IPS-20b (cell line): Measurements from ENCODE around the gene MEAF6.

Experiments
- H3K27ac ChIP-seq: one replicate; pipeline ENCODE4 v1.5.1; 2013; ENCODE audit warnings: low read length
- H3K27me3 ChIP-seq: 2 replicates; pipeline ENCODE4 v1.6.1; 2013; ENCODE audit warnings: mild to moderate bottlenecking, low read length, inconsistent platforms; ENCODE audit not compliant: insufficient read depth
- H3K36me3 ChIP-seq: 2 replicates; pipeline ENCODE4 v1.6.1; 2013; ENCODE audit warnings: low read depth, mild to moderate bottlenecking, inconsistent platforms, low read length, moderate library complexity; ENCODE audit not compliant: insufficient read depth
- H3K4me1 ChIP-seq: 2 replicates; pipeline ENCODE4 v1.6.1; 2013; ENCODE audit warnings: mild to moderate bottlenecking, control low read depth, inconsistent platforms, low read length, moderate library complexity; ENCODE audit not compliant: insufficient read depth
- H3K4me3 ChIP-seq: 2 replicates; pipeline ENCODE4 v1.5.1; 2013; ENCODE audit warnings: mild to moderate bottlenecking, low read length, inconsistent platforms
- H3K9ac ChIP-seq: 2 replicates; pipeline ENCODE4 v1.6.1; 2013; ENCODE audit warnings: low read depth, mild to moderate bottlenecking, inconsistent platforms, low read length, moderate library complexity
- H3K9me3 ChIP-seq: 2 replicates; pipeline ENCODE4 v1.6.1; 2013; ENCODE audit warnings: mild to moderate bottlenecking, low read depth, low read length, inconsistent platforms; ENCODE audit not compliant: insufficient read depth

The MEAF6 gene

DNA sequence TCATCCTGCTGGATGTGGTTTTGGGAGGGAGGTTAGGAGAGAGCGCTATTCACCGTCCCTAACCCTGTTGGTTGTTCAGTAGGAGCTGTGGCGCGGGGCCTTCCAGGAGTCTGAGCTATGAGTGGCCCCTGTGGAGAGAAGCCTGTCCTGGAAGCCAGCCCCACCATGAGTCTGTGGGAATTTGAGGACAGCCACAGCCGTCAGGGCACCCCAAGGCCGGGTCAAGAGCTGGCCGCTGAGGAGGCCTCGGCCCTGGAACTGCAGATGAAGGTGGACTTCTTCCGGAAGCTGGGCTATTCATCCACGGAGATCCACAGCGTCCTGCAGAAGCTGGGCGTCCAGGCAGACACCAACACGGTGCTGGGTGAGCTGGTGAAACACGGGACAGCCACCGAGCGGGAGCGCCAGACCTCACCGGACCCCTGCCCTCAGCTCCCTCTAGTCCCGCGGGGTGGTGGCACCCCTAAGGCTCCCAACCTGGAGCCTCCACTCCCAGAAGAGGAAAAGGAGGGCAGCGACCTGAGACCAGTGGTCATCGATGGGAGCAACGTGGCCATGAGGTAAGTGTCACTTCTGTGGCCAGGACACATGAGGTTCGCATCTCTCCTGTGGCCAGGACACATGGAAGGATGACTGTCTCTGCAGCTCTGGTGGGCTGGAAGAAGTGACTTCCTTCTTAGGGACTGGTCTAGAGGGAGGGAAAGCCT is 39.0 kb downstream of the MEAF6 start:
- Histone ChIP-seq H3K4me3 (peak overlapping the region; percentile 80), H3K9me3 (no peaks in the 10 kb centered on the region), H3K36me3 (peaks cover 37% of the 10 kb centered on the region), H3K9ac (peak overlapping the region; percentile 79; the same call in 1 of the 2 replicates), H3K27ac (no peak overlapping the region), H3K27me3 (peaks cover 26% of the 10 kb centered on the region), H3K4me1 (peaks cover 38% of the 10 kb centered on the region)

DNA sequence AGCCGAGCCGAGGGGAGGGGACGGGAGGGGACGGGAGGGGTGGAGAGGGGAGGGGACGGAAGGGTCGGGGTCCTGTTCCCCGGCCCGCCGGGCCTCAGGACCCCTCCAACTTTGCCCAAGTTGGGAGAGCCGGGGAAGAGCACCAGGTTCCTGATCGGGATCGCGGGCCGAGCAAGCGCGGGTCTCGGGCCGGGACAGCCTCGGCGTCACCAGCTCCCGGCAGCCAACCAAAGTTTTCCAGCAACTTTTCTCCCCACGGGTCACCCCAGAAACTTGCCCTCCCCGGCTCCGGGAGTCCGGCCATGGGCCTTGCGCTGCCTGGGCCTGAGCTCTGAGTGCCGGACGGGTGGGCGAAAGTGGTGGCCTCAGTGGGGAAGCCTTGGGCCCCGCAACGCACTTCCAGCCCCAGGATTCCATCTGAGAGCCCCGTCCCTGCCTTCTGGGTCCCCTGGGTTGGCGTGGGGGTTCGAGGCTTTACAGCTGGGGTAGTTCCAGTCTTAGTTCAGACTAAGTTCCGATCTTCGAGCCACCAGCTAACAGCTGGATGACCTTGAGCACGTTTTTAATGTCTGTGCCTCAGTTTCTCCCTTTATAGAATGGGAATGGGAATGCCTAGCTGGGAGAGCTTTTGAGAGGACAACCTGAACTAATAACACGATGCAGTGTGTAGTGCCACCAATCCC is 39.7 kb downstream of the MEAF6 start:
- Histone ChIP-seq H3K9ac (peak overlapping the region; percentile 79; the same call in 1 of the 2 replicates), H3K4me1 (peaks cover 38% of the 10 kb centered on the region), H3K27ac (peak overlapping the region; percentile 50), H3K4me3 (peak overlapping the region; percentile 80), H3K9me3 (no peaks in the 10 kb centered on the region), H3K27me3 (peaks cover 26% of the 10 kb centered on the region), H3K36me3 (peaks cover 30% of the 10 kb centered on the region)

DNA sequence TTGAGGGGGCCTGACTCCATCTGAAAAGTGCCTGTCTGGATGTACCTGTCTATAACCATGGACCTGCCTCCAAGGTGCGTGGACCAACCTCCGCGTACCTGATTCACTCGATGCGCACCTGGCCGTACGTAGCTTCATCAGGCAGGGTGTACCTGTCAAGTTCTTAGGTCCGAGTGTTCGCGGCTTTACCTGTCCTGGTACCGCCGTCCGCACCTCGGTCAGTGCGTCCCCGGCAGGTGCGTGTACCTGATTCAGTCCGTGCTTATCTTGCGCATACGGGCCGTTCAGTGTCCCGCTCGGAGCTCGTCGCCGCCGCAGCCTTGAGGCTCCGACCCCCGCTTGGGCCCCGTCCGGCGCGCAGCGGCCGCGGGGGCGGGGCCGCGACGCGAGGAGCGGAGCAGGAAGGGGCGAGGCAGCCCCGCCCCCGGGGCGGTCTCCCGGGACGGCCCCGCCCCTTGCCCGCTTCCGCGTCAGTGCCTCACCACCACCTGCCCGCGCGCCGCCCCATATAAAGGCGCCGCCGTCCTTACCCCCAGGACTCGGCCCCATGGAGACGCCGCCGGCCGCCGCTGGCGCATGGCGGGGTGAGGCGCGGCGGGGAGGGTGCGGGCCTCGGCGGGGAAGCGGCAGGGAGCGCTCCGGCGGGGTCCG is 40.4 kb downstream of the MEAF6 start, which contains the start of gene ZC3H12A:
Gene ZC3H12A (plus strand): TSS at position 535 of the 651 bp plus-strand sequence. CDS start 917 bp downstream, outside the sequence.
- Histone ChIP-seq H3K9ac (peak within 1 kb of the TSS; percentile 79; the same call in 1 of the 2 replicates), H3K4me3 (peak within 1 kb of the TSS; percentile 80), H3K36me3 (peaks cover 25% of the 10 kb centered on the region), H3K4me1 (peaks cover 38% of the 10 kb centered on the region), H3K27me3 (peaks cover 26% of the 10 kb centered on the region), H3K9me3 (no peaks in the 10 kb centered on the region), H3K27ac (peak within 1 kb of the TSS; percentile 50)

DNA sequence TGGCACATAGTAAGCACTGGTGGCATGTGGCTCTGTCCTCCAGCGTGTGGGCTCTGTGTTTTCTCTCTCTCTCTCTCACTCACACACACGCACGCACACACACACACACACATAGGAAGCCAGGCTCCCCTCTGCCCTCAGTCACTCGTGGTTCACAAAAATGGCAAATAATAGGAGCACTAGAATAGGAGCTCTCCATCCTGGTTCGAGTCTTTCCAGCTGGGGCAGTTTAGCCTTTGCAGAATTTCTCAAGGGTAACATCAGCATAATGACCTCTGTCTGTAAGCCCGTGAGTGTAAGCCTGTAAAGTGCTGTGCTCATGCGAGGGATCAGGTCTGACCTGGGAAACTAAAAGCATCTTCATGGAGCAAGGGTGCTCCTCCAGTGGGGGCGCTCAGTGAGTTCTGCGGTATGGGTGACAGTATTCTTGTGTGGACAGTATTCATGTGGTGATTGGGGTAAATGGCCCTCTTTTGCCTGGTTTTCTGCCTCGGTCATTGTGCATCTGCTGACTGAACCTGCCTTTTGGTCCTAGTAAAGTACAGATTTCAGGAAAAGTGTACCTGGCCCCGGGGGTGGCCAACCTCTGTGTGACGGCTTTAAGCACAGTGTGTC is 41.0 kb downstream of the MEAF6 start:
- peaks cover 18% of the 10 kb centered on the region for H3K36me3 ChIP-seq
- peaks cover 26% of the 10 kb centered on the region for H3K27me3 ChIP-seq
- H3K9ac ChIP-seq = no peak overlapping the region; the same call in 1 of the 2 replicates
- H3K27ac ChIP-seq = no peak overlapping the region
- H3K4me3 ChIP-seq = peak overlapping the region; percentile 80
- H3K4me1 ChIP-seq = peaks cover 37% of the 10 kb centered on the region
- no peaks in the 10 kb centered on the region for H3K9me3 ChIP-seq

DNA sequence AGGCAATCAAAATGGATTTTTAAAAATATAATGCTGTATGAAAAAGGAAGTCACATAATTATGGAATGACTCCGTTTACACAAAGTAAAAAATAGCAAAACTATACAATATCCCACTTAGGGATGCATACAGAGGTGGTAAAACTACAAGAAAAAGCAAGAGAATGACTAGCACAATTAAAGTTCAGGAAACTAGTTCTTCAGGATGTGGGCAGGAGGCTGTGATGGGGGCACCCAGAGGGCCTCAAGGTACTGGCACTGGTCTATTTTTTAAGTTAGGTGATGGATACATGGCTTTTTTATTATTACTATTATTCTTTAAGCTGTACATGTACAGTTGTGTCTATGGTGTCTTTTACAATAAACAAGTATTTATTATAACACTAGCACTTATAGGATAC is 41.6 kb downstream of the MEAF6 start:
- Histone ChIP-seq H3K27me3 (peaks cover 26% of the 10 kb centered on the region), H3K9me3 (no peaks in the 10 kb centered on the region), H3K4me3 (no peak overlapping the region), H3K4me1 (peaks cover 31% of the 10 kb centered on the region), H3K27ac (no peak overlapping the region), H3K36me3 (peaks cover 13% of the 10 kb centered on the region; the same call in 1 of the 2 replicates), H3K9ac (no peak overlapping the region)

DNA sequence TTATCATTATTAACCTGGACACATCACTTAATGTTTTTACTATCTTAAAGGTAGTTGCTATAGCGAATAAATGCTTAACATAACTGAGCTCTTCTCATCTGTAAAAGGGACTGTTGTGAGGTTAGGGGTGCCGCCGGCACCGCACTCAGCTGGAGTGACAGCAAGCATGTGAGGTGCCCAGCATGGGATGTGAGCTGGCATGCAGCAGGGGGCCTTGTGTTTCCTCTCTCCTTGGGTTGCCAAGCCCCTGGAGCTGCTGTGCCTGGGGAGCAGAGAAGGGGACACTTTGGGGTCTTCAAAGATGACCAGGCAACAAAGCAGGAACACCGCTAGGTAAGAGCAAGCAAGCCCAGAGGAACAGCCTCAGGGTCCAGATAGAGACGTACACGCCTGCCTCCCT is 42.3 kb downstream of the MEAF6 start:
- Histone ChIP-seq H3K4me1 (peaks cover 26% of the 10 kb centered on the region), H3K27ac (no peak overlapping the region), H3K4me3 (no peak overlapping the region), H3K9ac (no peak overlapping the region), H3K9me3 (no peaks in the 10 kb centered on the region), H3K27me3 (peaks cover 26% of the 10 kb centered on the region), H3K36me3 (peaks cover 9% of the 10 kb centered on the region; the same call in 1 of the 2 replicates)

DNA sequence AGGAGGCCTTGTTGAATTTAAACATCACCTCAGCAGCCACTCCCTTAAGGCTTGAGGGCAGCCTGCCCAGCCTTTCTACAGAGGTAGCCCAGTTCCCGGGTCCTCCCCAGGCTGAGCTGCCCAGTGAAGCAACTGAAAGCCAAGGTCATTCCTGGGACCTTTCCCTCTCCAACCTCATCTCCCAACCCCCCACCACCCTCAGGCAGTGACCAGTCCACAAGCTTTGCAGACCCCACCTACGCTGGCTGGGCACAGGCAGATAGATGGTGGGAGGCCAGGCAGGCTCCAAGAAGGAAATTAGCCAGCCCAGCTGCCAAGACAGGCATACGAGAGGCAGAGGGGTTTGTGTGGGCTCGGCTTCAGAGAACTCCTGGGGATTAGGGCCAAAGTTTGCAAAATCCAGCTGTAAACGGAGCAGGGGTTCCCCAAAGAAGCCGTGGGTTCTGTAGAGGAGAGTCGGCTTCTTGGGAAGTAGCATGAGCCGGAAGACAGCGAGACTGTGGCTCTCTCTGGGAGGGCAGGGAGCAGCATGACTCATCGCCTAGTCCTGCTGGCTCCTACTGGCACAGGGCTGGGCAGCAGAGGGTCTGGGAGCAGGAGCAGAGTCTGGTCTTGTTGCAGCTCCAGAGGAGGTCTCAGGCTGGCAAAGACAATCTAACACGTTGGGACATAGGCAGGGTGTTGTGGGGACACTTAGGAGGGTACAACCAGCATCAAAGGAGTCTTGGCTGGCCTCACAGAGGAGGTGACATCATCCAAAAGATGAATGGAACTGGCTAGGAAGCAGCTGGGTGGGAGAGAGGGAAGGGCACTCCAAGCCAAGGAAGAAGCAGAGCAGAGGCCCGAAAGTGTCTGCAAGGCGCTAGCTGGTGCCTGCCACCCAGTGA is 43.0 kb downstream of the MEAF6 start:
- H3K4me1 ChIP-seq = peaks cover 20% of the 10 kb centered on the region
- no peaks in the 10 kb centered on the region for H3K9me3 ChIP-seq
- peaks cover 26% of the 10 kb centered on the region for H3K27me3 ChIP-seq
- H3K36me3 ChIP-seq = peaks cover 6% of the 10 kb centered on the region; the same call in 1 of the 2 replicates
- H3K4me3 ChIP-seq = 0 out of 2 replicates have a peak overlapping the region, but pooled peaks have one; percentile 4
- H3K9ac ChIP-seq = peak overlapping the region; percentile 29; the same call in 1 of the 2 replicates
- no peak overlapping the region for H3K27ac ChIP-seq

DNA sequence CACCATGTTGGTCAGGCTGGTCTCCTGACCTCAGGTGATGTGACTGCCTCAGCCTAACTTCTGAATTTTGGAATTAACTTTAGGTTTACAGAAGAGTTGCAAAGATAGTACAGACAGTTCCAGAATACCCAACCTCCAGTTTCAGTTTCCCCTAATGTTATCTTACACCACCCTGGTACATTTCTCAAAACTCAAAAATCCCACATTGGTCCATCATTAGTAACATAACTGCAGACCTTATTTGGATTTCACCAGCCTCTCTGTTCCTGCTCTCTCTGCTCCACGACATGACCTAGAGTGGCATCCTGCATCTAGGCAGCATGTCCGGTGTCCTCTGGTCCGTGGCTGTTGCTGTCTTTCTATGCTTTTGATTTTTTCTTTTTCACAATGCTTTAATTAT is 45.2 kb downstream of the MEAF6 start:
- H3K36me3 ChIP-seq = no peaks in the 10 kb centered on the region
- no peak overlapping the region for H3K4me3 ChIP-seq
- peaks cover 7% of the 10 kb centered on the region for H3K4me1 ChIP-seq
- no peak overlapping the region for H3K27ac ChIP-seq
- H3K9me3 ChIP-seq = no peaks in the 10 kb centered on the region
- no peak overlapping the region for H3K9ac ChIP-seq
- H3K27me3 ChIP-seq = peaks cover 22% of the 10 kb centered on the region

DNA sequence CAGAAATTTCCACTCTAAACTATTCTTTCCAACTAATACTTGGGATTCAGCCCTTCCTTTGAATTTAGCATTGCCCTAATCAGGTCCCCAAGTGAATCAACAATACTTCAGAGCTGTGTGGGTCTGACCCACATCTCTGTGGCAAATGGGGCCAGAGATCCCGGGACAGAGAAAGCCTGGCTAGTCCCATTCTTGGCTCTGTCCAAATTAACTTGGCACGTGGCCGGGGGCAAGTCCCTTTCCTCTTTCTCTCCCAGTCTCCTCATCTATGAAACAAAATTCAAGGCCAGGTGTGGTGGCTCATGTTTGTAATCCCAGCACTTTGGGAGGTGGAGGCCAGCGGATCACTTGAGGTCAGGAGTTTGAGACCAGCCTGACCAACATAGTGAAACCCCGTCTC is 46.5 kb downstream of the MEAF6 start:
- H3K27ac ChIP-seq = no peak overlapping the region
- H3K9me3 ChIP-seq = no peaks in the 10 kb centered on the region
- no peak overlapping the region for H3K4me3 ChIP-seq
- H3K4me1 ChIP-seq = peaks cover 7% of the 10 kb centered on the region
- H3K36me3 ChIP-seq = no peaks in the 10 kb centered on the region
- H3K9ac ChIP-seq = no peak overlapping the region
- peaks cover 11% of the 10 kb centered on the region for H3K27me3 ChIP-seq

DNA sequence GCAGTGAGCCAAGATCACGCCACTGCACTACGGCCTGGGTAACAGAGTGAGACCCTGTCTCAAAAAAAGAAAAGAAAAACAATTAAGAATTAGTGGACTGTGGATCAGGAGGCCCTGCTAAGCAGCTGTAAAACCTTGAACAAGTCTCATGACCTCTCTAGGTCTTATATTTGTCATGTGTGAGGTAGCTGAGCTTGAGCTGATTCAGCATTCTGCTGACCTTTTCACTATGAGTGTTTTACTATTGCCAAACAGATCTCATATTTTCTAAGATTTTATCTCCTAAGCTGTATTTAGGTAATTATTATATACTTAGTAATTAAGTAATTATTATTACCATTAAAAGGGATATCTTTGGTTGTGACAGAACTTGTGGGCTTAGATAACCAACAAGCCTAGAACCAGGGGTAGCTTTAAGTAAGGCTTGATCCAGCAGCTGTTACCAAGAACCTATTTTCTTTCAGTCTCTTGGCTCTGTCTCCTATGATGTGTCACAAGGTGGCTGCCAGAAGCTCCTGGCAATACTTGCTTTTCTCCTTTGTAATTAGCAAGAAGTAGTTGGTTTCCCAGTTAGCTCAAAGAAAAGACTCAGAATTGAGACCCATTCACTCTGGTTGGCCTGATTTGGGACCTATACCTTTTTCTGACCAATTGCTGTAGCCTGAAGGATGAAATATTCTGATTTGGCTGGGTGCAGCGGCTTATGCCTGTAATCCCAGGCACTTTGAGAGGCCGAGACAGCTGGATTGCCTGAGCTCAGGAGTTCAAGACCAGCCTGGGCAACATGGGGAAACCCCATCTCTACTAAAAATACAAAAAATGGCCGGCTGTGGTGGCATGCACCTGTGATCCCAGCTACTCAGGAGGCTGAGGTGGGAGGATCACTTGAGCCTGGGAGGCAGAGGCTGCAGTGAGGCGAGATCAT is 48.7 kb downstream of the MEAF6 start:
- Histone ChIP-seq H3K9me3 (no peaks in the 10 kb centered on the region), H3K27ac (no peak overlapping the region), H3K4me1 (no peaks in the 10 kb centered on the region), H3K9ac (no peak overlapping the region), H3K27me3 (no peaks in the 10 kb centered on the region), H3K4me3 (no peak overlapping the region), H3K36me3 (no peaks in the 10 kb centered on the region)
